Stimulated activated naive CD8-positive, alpha-beta T cell treated with anti-CD3 and anti-CD28 coated beads, Interleukin-15, Interleukin-2, amounts not matched to agents 100 U/mL and 50 U/mL, for 24 hours (primary cell): ENCODE data around the gene ZNF226.
"Not testable (repeated sequence)": the region's sequence is repeated elsewhere in the genome, so short reads cannot be mapped to it uniquely, and the experiment has no call there.

Source experiments
- ATAC-seq: fragments of 150-1000 bp; cut with Tn5 transposase; one replicate; pipeline ENCODE4 v1.10.0; 2021
- DNase-seq: peaks from one replicate; pipeline ENCODE4 v3.0.0; 2021

The ZNF226 gene

DNA sequence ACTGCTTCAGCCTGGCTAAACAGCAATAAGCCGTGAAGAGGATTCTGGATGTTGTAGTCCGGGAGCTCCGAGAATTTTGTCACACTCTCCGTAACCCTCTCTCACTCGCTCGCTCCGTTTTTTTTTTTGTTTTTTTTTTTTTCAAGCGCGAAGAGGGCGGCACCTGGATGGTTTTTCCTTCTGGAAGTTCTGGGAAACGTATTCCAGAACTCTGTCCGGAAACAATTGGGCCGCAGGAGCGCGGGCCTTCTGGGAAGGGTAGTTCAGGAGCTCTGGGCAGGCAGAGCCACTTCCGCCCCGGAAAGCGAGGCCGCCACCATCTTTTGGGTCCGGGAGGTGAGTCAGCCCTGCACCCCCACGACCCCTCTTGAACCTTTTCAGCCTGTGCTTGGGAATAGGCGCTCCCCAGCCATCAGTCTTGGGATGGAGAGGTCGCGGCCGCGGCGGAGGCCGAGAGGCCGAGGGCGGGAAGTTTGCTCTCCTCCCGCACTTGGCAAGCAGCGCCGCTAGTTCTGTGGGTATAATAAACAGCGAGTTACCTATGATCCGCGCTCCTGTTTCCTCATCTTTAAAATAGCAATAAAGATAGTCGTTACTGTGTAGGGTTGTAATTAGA is 47.5 kb downstream of the ZNF226 start, which contains the start of gene ZNF227:
ZNF227 (plus strand) TSS at position 283 of the 616 bp plus-strand sequence. CDS start 5,261 bp downstream, outside the sequence.
- peak; percentile 84 for DNase-seq

DNA sequence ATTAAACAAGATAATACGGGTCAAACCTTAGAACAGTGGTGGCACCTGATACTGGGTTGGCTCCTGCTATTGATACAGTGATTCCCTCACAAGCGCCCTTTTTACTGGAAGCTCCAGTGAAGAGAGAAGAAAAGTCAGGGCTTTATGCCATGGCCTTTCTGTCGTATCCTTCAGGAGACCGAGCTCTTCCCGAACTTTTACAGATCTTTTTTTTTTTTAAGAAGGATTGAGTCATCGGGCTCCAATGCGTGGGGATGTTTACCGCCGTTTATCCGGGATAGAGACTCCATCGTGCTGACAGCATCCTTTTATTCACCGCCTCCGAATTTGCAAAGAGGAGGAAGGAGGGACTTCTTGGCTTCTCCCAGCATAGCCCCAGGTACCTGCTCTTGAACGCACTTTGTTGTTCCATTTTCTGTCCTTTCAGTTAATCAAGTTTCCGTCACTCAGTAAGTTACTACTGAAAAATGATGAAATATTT is 48.0 kb downstream of the ZNF226 start:
- ATAC-seq (no peak), DNase-seq (no peak)

More for the DNA sequence above, 47.5 kb downstream of the ZNF226 start, which contains the start of gene ZNF227:
- ATAC-seq = peak; percentile 92

GRCh38 chr19:44219926-44220325 is 55.0 kb downstream of the ZNF226 start:
- ATAC-seq, DNase-seq: not testable (repeated sequence)

DNA sequence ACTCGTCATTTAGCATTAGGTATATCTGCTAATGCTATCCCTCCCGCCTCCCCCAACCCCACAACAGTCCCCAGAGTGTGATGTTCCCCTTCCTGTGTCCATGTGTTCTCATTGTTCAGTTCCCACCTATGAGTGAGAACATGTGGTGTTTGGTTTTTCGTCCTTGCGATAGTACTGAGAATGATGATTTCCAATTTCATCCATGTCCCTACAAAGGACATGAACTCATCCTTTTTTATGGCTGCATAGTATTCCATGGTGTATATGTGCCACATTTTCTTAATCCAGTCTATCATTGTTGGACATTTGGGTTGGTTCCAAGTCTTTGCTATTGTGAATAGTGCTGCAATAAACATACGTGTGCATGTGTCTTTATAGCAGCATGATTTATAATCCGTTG is 55.9 kb downstream of the ZNF226 start:
- not testable (repeated sequence) for ATAC-seq, DNase-seq

GRCh38 chr19:44221291-44221690 is 56.4 kb downstream of the ZNF226 start:
- ATAC-seq, DNase-seq: not testable (repeated sequence)
